ENCODE measurements around the gene MYO1D. TPM values are rescaled to one million over a fixed set of nuclear protein-coding genes. Genes with fewer than 3 reads are reported as not detected.

MYO1D gene
- total and polyA plus RNA-seq, 9 donors: 20.9 to 62.2 (median 53.8) TPM

DNA sequence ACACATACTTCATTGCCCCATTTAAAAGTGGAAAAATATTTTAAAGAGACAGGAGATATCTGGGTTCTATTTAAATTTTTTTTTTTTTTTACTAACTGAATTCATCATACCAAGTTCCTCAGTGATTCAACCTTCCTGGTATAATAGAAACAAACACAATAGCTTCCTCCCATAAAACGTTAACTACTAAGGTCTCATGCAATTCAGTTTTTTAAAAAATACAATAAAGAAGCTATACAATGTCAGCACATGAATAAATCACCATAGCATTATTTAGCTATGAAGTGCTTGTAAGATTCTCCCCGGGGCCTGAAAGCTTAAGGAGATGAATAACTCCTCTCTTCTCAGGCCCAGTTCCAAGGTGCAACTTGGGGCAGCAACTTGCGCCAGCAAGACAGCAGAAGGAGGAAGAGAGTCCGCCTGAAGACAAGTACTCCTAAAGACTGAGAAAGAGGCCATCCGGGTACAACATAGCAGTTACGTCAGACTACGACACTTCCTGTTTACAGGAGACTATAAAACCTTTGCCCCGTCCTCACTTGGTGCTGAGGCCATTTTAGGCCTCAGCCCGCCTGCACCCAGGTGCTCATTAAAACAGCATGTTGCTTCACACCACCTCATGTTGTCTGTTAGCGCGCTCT is 81.5 kb downstream of the MYO1D start:
- Histone ChIP-seq H3K9me3 (no peaks in the 10 kb centered on the region), H3K36me3 (no peaks in the 10 kb centered on the region), H3K27me3 (no peaks in the 10 kb centered on the region), H3K27ac (no peak overlapping the region), H3K4me3 (no peak overlapping the region), H3K4me1 (ENCODE audit: insufficient read depth) (no peaks in the 10 kb centered on the region)
- intact Hi-C loops (cut with DNase I): no loop called here
- TF ChIP-seq EP300 (IDR thresholded peaks at IDR 0.05) (no peak), POLR2A (IDR thresholded peaks at IDR 0.05) (no peak)
- TF ChIP-seq, protein P1, sequence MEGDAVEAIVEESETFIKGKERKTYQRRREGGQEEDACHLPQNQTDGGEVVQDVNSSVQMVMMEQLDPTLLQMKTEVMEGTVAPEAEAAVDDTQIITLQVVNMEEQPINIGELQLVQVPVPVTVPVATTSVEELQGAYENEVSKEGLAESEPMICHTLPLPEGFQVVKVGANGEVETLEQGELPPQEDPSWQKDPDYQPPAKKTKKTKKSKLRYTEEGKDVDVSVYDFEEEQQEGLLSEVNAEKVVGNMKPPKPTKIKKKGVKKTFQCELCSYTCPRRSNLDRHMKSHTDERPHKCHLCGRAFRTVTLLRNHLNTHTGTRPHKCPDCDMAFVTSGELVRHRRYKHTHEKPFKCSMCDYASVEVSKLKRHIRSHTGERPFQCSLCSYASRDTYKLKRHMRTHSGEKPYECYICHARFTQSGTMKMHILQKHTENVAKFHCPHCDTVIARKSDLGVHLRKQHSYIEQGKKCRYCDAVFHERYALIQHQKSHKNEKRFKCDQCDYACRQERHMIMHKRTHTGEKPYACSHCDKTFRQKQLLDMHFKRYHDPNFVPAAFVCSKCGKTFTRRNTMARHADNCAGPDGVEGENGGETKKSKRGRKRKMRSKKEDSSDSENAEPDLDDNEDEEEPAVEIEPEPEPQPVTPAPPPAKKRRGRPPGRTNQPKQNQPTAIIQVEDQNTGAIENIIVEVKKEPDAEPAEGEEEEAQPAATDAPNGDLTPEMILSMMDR (IDR thresholded peaks at IDR 0.05): no peak
- 81 to 84% (median 82%) methylated on average over 11 of the region's 11 CpGs for WGBS, 3 donors
- no peak for DNase-seq

DNA sequence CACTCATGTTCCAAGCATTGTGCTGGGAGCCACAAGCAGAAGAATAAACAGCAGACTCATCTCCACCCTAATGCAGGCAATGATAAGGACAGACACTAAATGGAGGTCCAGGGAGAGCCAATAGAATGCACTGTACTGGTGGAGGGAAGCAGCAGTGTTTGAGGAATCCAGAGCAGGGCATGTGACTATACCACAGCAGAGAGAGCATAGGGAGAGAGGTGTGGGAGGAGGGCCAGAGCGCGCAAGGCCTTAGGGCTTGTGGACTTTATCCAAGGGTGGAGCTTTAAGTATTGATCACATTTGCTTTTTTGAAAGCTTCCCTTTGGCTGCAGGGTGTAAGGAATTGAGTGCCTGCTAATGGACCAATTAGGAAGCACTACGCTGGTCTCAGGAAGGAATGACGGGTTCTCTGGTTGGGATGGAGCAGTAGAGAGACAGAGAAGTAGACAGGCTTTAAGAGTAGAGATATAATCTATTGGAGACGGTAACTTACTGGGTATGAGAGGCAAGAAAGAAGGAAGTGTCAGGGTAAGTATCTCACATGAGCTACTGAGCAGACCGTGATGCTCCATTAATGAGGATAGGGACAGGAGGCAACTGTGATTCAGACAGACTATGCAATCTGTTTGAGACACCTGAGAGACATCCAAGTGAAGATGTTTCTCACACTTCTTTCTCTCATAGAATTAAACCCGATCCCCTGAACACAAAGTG is 82.2 kb downstream of the MYO1D start:
- intact Hi-C loops (cut with DNase I): no loop called here
- no peak overlapping the region for H3K4me3 ChIP-seq
- no peaks in the 10 kb centered on the region for H3K27me3 ChIP-seq
- no peaks in the 10 kb centered on the region for H3K9me3 ChIP-seq
- no peak for DNase-seq
- no peak overlapping the region for H3K27ac ChIP-seq
- H3K36me3 ChIP-seq: no peaks in the 10 kb centered on the region
- H3K4me1 ChIP-seq (ENCODE audit: insufficient read depth): no peaks in the 10 kb centered on the region
- WGBS, 3 donors: 94 to 97% (median 95%) methylated on average over 7 of the region's 7 CpGs
- TF ChIP-seq POLR2A (IDR thresholded peaks at IDR 0.05) (no peak), EP300 (IDR thresholded peaks at IDR 0.05) (no peak)
- TF ChIP-seq, protein P1 (IDR thresholded peaks at IDR 0.05): no peak

DNA sequence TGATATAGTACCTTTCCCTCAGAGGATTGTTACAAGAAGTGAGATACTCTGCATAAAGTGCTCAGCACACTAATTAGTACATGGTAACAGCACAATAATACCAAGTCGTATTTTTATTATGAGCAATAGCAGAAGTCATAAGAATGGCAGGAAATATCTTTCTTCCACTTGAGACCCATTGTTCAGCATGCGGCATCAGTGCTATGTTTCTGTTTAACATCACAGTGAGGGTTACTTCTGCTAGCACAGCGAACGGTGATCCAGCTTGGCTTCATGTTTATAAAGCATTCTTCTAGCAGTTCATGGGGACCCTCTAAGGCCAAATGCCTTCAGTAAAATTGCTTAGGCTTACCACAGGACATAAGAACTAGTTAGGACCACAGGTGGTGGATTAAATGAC is 83.1 kb downstream of the MYO1D start:
- Histone ChIP-seq H3K36me3 (no peaks in the 10 kb centered on the region), H3K4me3 (no peak overlapping the region), H3K4me1 (ENCODE audit: insufficient read depth) (no peaks in the 10 kb centered on the region), H3K27ac (no peak overlapping the region), H3K9me3 (no peaks in the 10 kb centered on the region), H3K27me3 (no peaks in the 10 kb centered on the region)
- DNase-seq: no peak
- intact Hi-C loops (cut with DNase I): no loop called here
- TF ChIP-seq, protein P1 (IDR thresholded peaks at IDR 0.05): no peak
- TF ChIP-seq POLR2A (IDR thresholded peaks at IDR 0.05): no peak
- TF ChIP-seq EP300 (IDR thresholded peaks at IDR 0.05): no peak
- 86 to 90% (median 89%) methylated on average over 4 of the region's 4 CpGs for WGBS, 3 donors

DNA sequence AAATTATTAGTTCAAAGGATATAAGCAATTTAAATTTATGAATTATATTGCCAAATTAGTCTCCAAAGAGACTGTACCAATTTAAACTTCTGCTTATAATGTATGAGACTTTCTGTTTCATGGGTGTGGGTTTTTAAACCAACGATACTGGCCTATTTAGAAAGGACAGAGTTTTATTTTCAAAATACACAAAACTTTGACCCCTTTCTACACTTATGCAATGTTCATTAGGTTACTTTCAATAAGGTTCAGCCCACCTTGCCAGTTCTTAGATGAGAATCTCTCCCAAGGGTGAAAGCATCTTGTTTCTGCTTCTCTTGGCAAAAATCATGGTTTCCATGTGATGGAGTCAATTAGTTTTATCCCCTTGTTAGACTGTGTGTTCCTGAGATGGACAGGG is 84.7 kb downstream of the MYO1D start:
- H3K36me3 ChIP-seq: no peaks in the 10 kb centered on the region
- no peak overlapping the region for H3K4me3 ChIP-seq
- H3K27me3 ChIP-seq: no peaks in the 10 kb centered on the region
- H3K9me3 ChIP-seq: no peaks in the 10 kb centered on the region
- no peak for DNase-seq
- H3K4me1 ChIP-seq (ENCODE audit: insufficient read depth): no peaks in the 10 kb centered on the region
- no peak overlapping the region for H3K27ac ChIP-seq
- intact Hi-C loops (cut with DNase I): no loop called here
- TF ChIP-seq POLR2A (IDR thresholded peaks at IDR 0.05) (no peak), EP300 (IDR thresholded peaks at IDR 0.05) (no peak)
- TF ChIP-seq, protein P1 (IDR thresholded peaks at IDR 0.05): no peak
- WGBS, 3 donors: 86 to 88% (median 86%) methylated on average over 1 of the region's 1 CpG
